GM12878 (cell line): ENCODE measurements around the gene CAMK2D. TPM values are rescaled to one million over a fixed set of nuclear protein-coding genes. Genes with fewer than 3 reads are reported as not detected.

ENCODE experiments used
- ATAC-seq: fragments of 200-7000 bp; cut with Tn5 transposase; 3 replicates; pipeline ENCODE4 v1.9.1; 2020; ENCODE audit warnings: mild to moderate bottlenecking, moderate library complexity
- BruUV-seq: library from RNA; stranded (reverse); fragments of 400-500 nt; replicated peaks from 2 replicates; lab custom pipeline; 2021; lab: Mats Ljungman, UMichigan
- CTCF ChIA-PET: fragments of 300-600 bp; sonication (Branson Sonifier 250); formaldehyde crosslinking; extraction: SDS; loops from one replicate; lab custom pipeline; 2021; ENCODE audit warnings: inconsistent platforms; lab: Yijun Ruan, JAX
- POLR2A ChIA-PET: fragments of 350-600 bp; formaldehyde crosslinking; extraction: SDS; loops from one replicate; lab custom pipeline; 2021; ENCODE audit warnings: inconsistent platforms; lab: Charles Lee
- RAD21 ChIA-PET: fragments of 300-600 bp; sonication (Branson Sonifier 250); formaldehyde crosslinking; loops from one replicate; lab custom pipeline; 2023; ENCODE audit warnings: antibody characterized with exemption; ENCODE audit not compliant: unreplicated experiment; lab: Charles Lee
- SMC1A ChIA-PET: fragments of 300-600 bp; sonication (Branson Sonifier 250); formaldehyde crosslinking; loops from one replicate; lab custom pipeline; 2023; ENCODE audit not compliant: unreplicated experiment, uncharacterized antibody; lab: Charles Lee
- DNase-seq: peaks from one replicate; pipeline ENCODE4 v3.0.0-alpha.2; 2011; ENCODE audit warnings: low read depth, low spot score
- FAIRE-seq: peaks from 3 replicates; lab custom pipeline; 2011; peaks lifted over from hg19 to GRCh38; lab: Jason Lieb, UNC
- H2AFZ ChIP-seq: 2 replicates; pipeline ENCODE4 v1.6.0; 2011; ENCODE audit warnings: low read depth, low read length, control low read depth; ENCODE audit not compliant: control insufficient read depth
- H3K27ac ChIP-seq: 2 replicates; pipeline ENCODE4 v1.5.1; 2011; ENCODE audit warnings: control low read depth; ENCODE audit not compliant: control insufficient read depth, insufficient read depth
- H3K27me3 ChIP-seq, 2 experiments: replicated peaks in 1 of 2; 2 replicates each; pipeline versions ENCODE4 v1.6.0 to v1.6.1; 2011; ENCODE audit warnings: low read length in 1 of 2; ENCODE audit not compliant: control insufficient read depth in 2 of 2, insufficient read depth in 2 of 2
- H3K36me3 ChIP-seq, 2 experiments: 2 replicates each; pipeline ENCODE4 v1.5.1; 2011; ENCODE audit warnings: low read length in 1 of 2; ENCODE audit not compliant: control insufficient read depth in 2 of 2, insufficient read depth in 2 of 2
- H3K4me1 ChIP-seq: 2 replicates; pipeline ENCODE4 v1.6.1; 2011; ENCODE audit warnings: mild to moderate bottlenecking, low read length, moderate library complexity, mixed read lengths; ENCODE audit not compliant: control insufficient read depth, insufficient read depth
- H3K4me2 ChIP-seq: 2 replicates; pipeline ENCODE4 v1.6.0; 2011; ENCODE audit warnings: control low read depth; ENCODE audit not compliant: control insufficient read depth, insufficient read depth
- H3K4me3 ChIP-seq: fragments of 200-600 bp; sonication (generic); 2 replicates; pipeline ENCODE4 v1.5.1; 2016
- H3K79me2 ChIP-seq: 2 replicates; pipeline ENCODE4 v1.6.0; 2011; ENCODE audit warnings: low read length; ENCODE audit not compliant: control insufficient read depth, insufficient read depth
- H3K9ac ChIP-seq: 2 replicates; pipeline ENCODE4 v1.8.0; 2011; ENCODE audit warnings: low read length, control low read depth, mixed read lengths; ENCODE audit not compliant: control insufficient read depth, insufficient read depth
- H3K9me3 ChIP-seq: replicated peaks from 3 replicates; pipeline ENCODE4 v1.5.1; 2011; ENCODE audit warnings: mild to moderate bottlenecking, low read length; ENCODE audit not compliant: control insufficient read depth, insufficient read depth
- H4K20me1 ChIP-seq: 2 replicates; pipeline ENCODE4 v1.6.0; 2011; ENCODE audit not compliant: control insufficient read depth, insufficient read depth
- BHLHE40 ChIP-seq, 2 experiments: fragments of 450-650 bp in 1 of 2; IDR thresholded peaks; 2 replicates each; pipeline ENCODE4 v1.6.1; 2011 to 2017; ENCODE audit warnings: low read depth in 2 of 2, borderline replicate concordance in 1 of 2, improper control_type of control experiment in 1 of 2, low read length in 1 of 2, mild to moderate bottlenecking in 1 of 2
- FOXK2 ChIP-seq: fragments of 450-650 bp; IDR thresholded peaks from 2 replicates; pipeline ENCODE4 v1.6.1; 2017; ENCODE audit warnings: mild to moderate bottlenecking, moderate library complexity
- MTA2 ChIP-seq: fragments of 450-650 bp; IDR thresholded peaks from 2 replicates; pipeline ENCODE4 v1.6.1; 2016; ENCODE audit warnings: low read depth, mild to moderate bottlenecking, moderate library complexity
- ZNF207 ChIP-seq: fragments of 450-650 bp; IDR thresholded peaks from 2 replicates; pipeline ENCODE4 v1.6.1; 2014; ENCODE audit warnings: antibody characterized with exemption, mild to moderate bottlenecking, borderline replicate concordance
- ZNF687 ChIP-seq: fragments of 450-650 bp; IDR thresholded peaks from 2 replicates; pipeline ENCODE4 v1.6.1; 2017; ENCODE audit warnings: mild to moderate bottlenecking, moderate library complexity
- WGBS: methylation state at CpG from one replicate; pipeline ENCODE4 v1.1.6; 2016; ENCODE audit warnings: low lambda C conversion rate; ENCODE audit not compliant: insufficient replicate concordance, insufficient coverage; ENCODE audit errors: missing lambda C conversion rate; 5-methylcytosine and 5-hydroxymethylcytosine counted together
- in situ Hi-C: fragments of 300-500 bp; cut with MboI; formaldehyde crosslinking; loops from 9 replicates; pipeline ENCODE4 v1.14.3; 2018; ENCODE audit warnings: mixed read lengths
- intact Hi-C: fragments of 100-400 bp; cut with micrococcal nuclease; formaldehyde crosslinking; loops from one replicate; pipeline ENCODE4 v1.14.2; 2022; ENCODE audit not compliant: unreplicated experiment
- polyA plus RNA-seq, 11 experiments: library from polyadenylated mRNA; depleted of rRNA in 4 of 11; unstranded in 6 of 11; stranded (reverse) in 5 of 11; fragments of >200 nt; fragmentation: Nextera tagmentation in 4 of 11; fragmentation: Illumina TruSeq in 1 of 11; extraction: Ambion mirVana in 4 of 11; extraction: Trizol in 1 of 11; gene quantifications; 1 replicate in 1 of 11; 2 replicates in 10 of 11; pipeline versions ENCODE4 v1.2.1 to v1.2.3, GENCODE V29; 2011 to 2016; ENCODE audit warnings: inconsistent platforms in 2 of 11, missing spikeins in 2 of 11, low read depth in 1 of 11
- total RNA-seq, 4 experiments: library from RNA; depleted of rRNA in 3 of 4; stranded (reverse); fragments of >200 nt in 3 of 4; fragmentation: Illumina TruSeq in 1 of 4; extraction: Trizol in 1 of 4; gene quantifications; 2 replicates each; pipeline versions ENCODE4 v1.2.1 to v1.2.3, GENCODE V29; 2013 to 2021
- TF ChIP-seq, protein P1 (sequence below): fragments of 450-650 bp; IDR thresholded peaks from 2 replicates; pipeline ENCODE4 v1.6.1; 2016; ENCODE audit warnings: mild to moderate bottlenecking

CAMK2D gene
- total and polyA plus RNA-seq, 10 of the 15 experiments (the other 5 are each of a cell fraction or from before 2014, with no cell fraction given): 6.9 to 88.5 (median 12.9) TPM

- no peak for TF ChIP-seq ZNF687
- TF ChIP-seq, all 136 proteins: peak for 0
These were observed 312.0 kb downstream of the CAMK2D start (continued) for GRCh38 chr4:113449410-113449974.

GRCh38 chr4:113447769-113448168 is 313.8 kb downstream of the CAMK2D start:
- DNase-seq: no peak
- CTCF ChIA-PET: interaction anchor here (1.9 kb wide), 1 partner anchor 8 kb away, joined by 7 read pairs; no protein-coding TSS in a partner anchor
- FAIRE-seq: no peak

More at GRCh38 chr4:113447769-113448168, 313.8 kb downstream of the CAMK2D start:
- Histone ChIP-seq H3K27me3 (no peaks in the 10 kb centered on the region), H3K27ac (no peak overlapping the region), H3K36me3 (no peaks in the 10 kb centered on the region), H3K79me2 (no peaks in the 10 kb centered on the region), H3K9me3 (no peaks in the 10 kb centered on the region; the same call in 2 of the 3 replicates), H4K20me1 (no peaks in the 10 kb centered on the region), H3K4me1 (no peaks in the 10 kb centered on the region; the same call in 1 of the 2 replicates), H3K4me2 (peak overlapping the region; percentile 25; the same call in 1 of the 2 replicates), H3K9ac (no peak overlapping the region), H3K4me3 (no peak overlapping the region), H2AFZ (no peak overlapping the region)
- POLR2A ChIA-PET: no interaction called here
- no TSS peak for BruUV-seq
- intact Hi-C loops: no loop called here
- 1% methylated on average over 4 of the region's 4 CpGs for WGBS
- TF ChIP-seq FOXK2 (no peak), MTA2 (no peak), BHLHE40 (IDR thresholded peaks at IDR 0.05; ENCODE audit: borderline replicate concordance in 1 of 2, low read depth in 2 of 2, low read length in 1 of 2) (peak; percentile 79 to 82), ZNF207 (no peak)
- TF ChIP-seq, protein P1, sequence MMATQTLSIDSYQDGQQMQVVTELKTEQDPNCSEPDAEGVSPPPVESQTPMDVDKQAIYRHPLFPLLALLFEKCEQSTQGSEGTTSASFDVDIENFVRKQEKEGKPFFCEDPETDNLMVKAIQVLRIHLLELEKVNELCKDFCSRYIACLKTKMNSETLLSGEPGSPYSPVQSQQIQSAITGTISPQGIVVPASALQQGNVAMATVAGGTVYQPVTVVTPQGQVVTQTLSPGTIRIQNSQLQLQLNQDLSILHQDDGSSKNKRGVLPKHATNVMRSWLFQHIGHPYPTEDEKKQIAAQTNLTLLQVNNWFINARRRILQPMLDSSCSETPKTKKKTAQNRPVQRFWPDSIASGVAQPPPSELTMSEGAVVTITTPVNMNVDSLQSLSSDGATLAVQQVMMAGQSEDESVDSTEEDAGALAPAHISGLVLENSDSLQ: peak; percentile 17; the same call in 1 of the 2 replicates
- in situ Hi-C loops: no loop called here
- SMC1A ChIA-PET: interaction anchor here (1.6 kb wide), 1 partner anchor 53 kb away, joined by 4 read pairs; no protein-coding TSS in a partner anchor
- ATAC-seq: peak; percentile 60
- RAD21 ChIA-PET: no interaction called here
